Measurements from ENCODE around the gene NDUFB8.

DNA sequence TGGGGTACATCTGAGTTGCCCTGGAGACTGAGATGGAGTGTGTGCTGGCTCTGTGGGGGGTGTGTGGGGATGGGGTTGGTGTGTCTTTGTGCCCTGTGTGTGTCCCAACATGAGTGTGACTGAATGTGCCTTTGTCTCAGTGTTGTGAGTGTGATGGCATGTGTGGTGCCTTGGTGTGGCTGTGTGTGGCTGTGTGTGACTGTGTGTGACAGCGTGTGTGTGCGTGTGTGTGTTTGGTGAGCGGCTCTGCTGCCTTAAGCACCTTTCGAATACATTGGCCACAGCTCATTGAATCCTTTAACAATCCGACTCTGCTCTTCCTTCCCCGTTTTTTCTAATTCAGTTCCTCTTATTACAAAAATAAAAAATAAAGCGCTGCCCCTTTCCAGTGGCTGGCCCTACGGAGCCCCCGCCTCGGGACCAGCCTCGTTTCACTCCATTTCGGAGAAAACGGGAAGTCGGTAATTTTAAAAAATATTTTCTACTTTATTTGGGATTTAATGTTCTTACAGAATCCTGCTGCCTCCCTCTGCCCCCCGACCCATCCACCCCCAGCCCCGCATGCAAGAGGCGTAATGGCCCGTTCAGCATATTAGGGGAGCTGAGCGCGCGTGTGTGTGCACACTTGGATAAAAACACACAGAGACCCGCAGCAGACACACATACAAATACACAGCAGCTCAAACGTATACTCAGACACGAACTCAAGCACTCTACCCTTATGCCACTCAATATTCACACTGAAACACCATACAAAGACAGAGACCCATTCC lies 41.6 kb upstream of the NDUFB8 start:
- TF ChIP-seq EZH2phosphoT487 (IDR thresholded peaks at IDR 0.05; ENCODE audit: insufficient read depth, low read depth) (no peak), EZH2 (IDR thresholded peaks at IDR 0.05; ENCODE audit: insufficient read depth, poor library complexity, severe bottlenecking) (no peak)
